Measurements from ENCODE around the gene SSH2. TPM values are rescaled to one million over a fixed set of nuclear protein-coding genes. Genes with fewer than 3 reads are reported as not detected.

Gene SSH2
- polyA plus RNA-seq, 3 donors, result 31.9 to 66.6 (median 54.0) TPM

DNA sequence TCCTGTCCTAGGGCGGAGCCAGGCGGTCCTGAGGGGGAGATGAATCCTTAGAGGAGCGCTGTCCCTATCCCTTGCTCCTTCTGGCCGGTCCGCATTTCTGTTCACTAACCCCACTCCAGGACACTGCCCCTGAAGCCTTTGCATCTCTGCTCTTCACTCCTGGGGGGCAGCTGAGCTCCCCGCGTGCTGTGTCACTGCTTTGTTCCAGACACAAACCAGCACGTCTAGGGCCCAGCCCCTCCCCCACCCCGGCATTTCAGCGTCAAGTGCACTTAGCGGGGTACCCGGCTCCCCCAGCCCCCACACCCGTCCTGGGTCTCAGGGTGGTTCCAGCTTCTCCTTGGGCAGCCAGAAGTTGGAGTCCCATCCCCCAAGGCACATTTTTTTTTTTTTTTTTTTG, 316.2 kb downstream of the SSH2 start:
- no peaks in the 10 kb centered on the region for H3K9me3 ChIP-seq (replicated peaks in 1 of 2; ENCODE audit: control insufficient read depth in 1 of 2, insufficient read depth in 1 of 2, low read length in 2 of 2)
- H3K27me3 ChIP-seq (ENCODE audit: control insufficient read depth in 2 of 2, insufficient read depth in 2 of 2, low read length in 2 of 2), result peaks cover 7 to 52% of the 10 kb centered on the region in 2 donors
- intact Hi-C loops (cut with micrococcal nuclease), result loop anchor here in 1 of 2 donors (2.0 to 10.0 kb wide), 2 partner anchors 25 to 49 kb away; partner anchors contain the start of genes ABHD15, GIT1 and TP53I13
- no peak for TF ChIP-seq CTCF (IDR thresholded peaks at IDR 0.05)
- Mint-ChIP-seq H3K9me3 (peaks cover 0 to 7% (median 1%) of the 10 kb centered on the region in 7 donors), H3K27ac (no peak overlapping the region), H3K36me3 (no peaks in the 10 kb centered on the region), H3K4me3 (peak overlapping the region in 1 of 2 donors; percentile 80), H3K27me3 (ENCODE audit: low read depth in 3 of 3) (peaks cover 38 to 62% (median 43%) of the 10 kb centered on the region in 3 donors), H3K4me1 (peaks cover 45% of the 10 kb centered on the region)
- H3K36me3 ChIP-seq (replicated peaks in 1 of 2; ENCODE audit: control insufficient read depth in 1 of 2, insufficient read depth in 2 of 2, low read length in 2 of 2), result no peaks in the 10 kb centered on the region
- H3K79me2 ChIP-seq (ENCODE audit: insufficient read depth, low read length), result no peaks in the 10 kb centered on the region
- WGBS (ENCODE audit: insufficient coverage), result 24% methylated on average over 8 of the region's 13 CpGs
- H3K4me2 ChIP-seq (replicated peaks; ENCODE audit: extremely low read depth, low read length, poor library complexity, severe bottlenecking), result peak overlapping the region; percentile 74
- peak overlapping the region; percentile 65 for H2AFZ ChIP-seq (ENCODE audit: insufficient read depth, low read depth, low read length, poor library complexity, severe bottlenecking)
- H3K4me3 ChIP-seq (replicated peaks in 1 of 3; ENCODE audit: low read depth in 2 of 3, low read length in 3 of 3), result peak overlapping the region in 1 of 3 experiments; percentile 68
- H3K4me1 ChIP-seq (ENCODE audit: control insufficient read depth in 1 of 2, insufficient read depth in 2 of 2, low read length in 2 of 2), result peaks cover 53 to 60% of the 10 kb centered on the region in 2 donors
- H4K20me1 ChIP-seq (ENCODE audit: insufficient read depth, low read length), result peaks cover 33% of the 10 kb centered on the region
- no peak overlapping the region for H3K9ac ChIP-seq (ENCODE audit: insufficient read depth, low read length, poor library complexity, severe bottlenecking)
- no peak overlapping the region for H3K27ac ChIP-seq (ENCODE audit: low read depth in 1 of 2, low read length in 2 of 2)
- no peak for DNase-seq

GRCh38 chr17:29613352-29613837, 316.6 kb downstream of the SSH2 start:
- DNase-seq, result peak; percentile 85 to 88 (median 87)
- Mint-ChIP-seq H3K9me3 (peaks cover 0 to 7% (median 1%) of the 10 kb centered on the region in 7 donors), H3K27ac (no peak overlapping the region), H3K4me1 (peaks cover 44% of the 10 kb centered on the region), H3K36me3 (no peaks in the 10 kb centered on the region), H3K27me3 (ENCODE audit: low read depth in 3 of 3) (peaks cover 37 to 58% (median 39%) of the 10 kb centered on the region in 3 donors), H3K4me3 (peak overlapping the region in 1 of 2 donors; percentile 80)
- H3K27ac ChIP-seq (ENCODE audit: low read depth in 1 of 2, low read length in 2 of 2), result no peak overlapping the region
- no peaks in the 10 kb centered on the region for H3K36me3 ChIP-seq (replicated peaks in 1 of 2; ENCODE audit: control insufficient read depth in 1 of 2, insufficient read depth in 2 of 2, low read length in 2 of 2)
- H3K27me3 ChIP-seq (ENCODE audit: control insufficient read depth in 2 of 2, insufficient read depth in 2 of 2, low read length in 2 of 2), result peaks cover 7 to 47% of the 10 kb centered on the region in 2 donors
- peak overlapping the region; percentile 74 for H3K4me2 ChIP-seq (replicated peaks; ENCODE audit: extremely low read depth, low read length, poor library complexity, severe bottlenecking)
- peaks cover 52 to 59% of the 10 kb centered on the region in 2 donors for H3K4me1 ChIP-seq (ENCODE audit: control insufficient read depth in 1 of 2, insufficient read depth in 2 of 2, low read length in 2 of 2)
- H3K9ac ChIP-seq (ENCODE audit: insufficient read depth, low read length, poor library complexity, severe bottlenecking), result no peak overlapping the region
- peak overlapping the region; percentile 65 for H2AFZ ChIP-seq (ENCODE audit: insufficient read depth, low read depth, low read length, poor library complexity, severe bottlenecking)
- WGBS (ENCODE audit: insufficient coverage), result under 1% methylated on average over 49 of the region's 50 CpGs
- peaks cover 33% of the 10 kb centered on the region for H4K20me1 ChIP-seq (ENCODE audit: insufficient read depth, low read length)
- peak; percentile 90 for TF ChIP-seq CTCF (IDR thresholded peaks at IDR 0.05)
- no peaks in the 10 kb centered on the region for H3K79me2 ChIP-seq (ENCODE audit: insufficient read depth, low read length)
- H3K9me3 ChIP-seq (replicated peaks in 1 of 2; ENCODE audit: control insufficient read depth in 1 of 2, insufficient read depth in 1 of 2, low read length in 2 of 2), result no peaks in the 10 kb centered on the region
- peak overlapping the region in 1 of 3 experiments; percentile 68 for H3K4me3 ChIP-seq (replicated peaks in 1 of 3; ENCODE audit: low read depth in 2 of 3, low read length in 3 of 3)
- intact Hi-C loops (cut with micrococcal nuclease), result loop anchor here in 1 of 2 donors (10.0 kb wide), 1 partner anchor 49 kb away; the partner anchor contains the start of genes ABHD15 and TP53I13
